Stimulated activated CD4-positive, alpha-beta T cell treated with anti-CD3 and anti-CD28 coated beads, TNF-alpha, amount 100 ng/mL, for 24 hours (primary cell): ENCODE results near the gene SLC17A7.
"Not testable (repeated sequence)": the region's sequence is repeated elsewhere in the genome, so short reads cannot be mapped to it uniquely, and the experiment has no call there.

ENCODE experiments used
- DNase-seq, 3 experiments: peaks; one replicate each; pipeline ENCODE4 v3.0.0-alpha.2; 2020; ENCODE audit warnings: low read depth in 3 of 3

SLC17A7 gene

GRCh38 chr19:49441210-49441959 lies at the start of gene SLC17A7:
TSS of gene SLC17A7 (minus strand) at chr19:49441527. CDS start at chr19:49441379, 148 bp downstream.
- DNase-seq: peak in 1 of 3 experiments; percentile 35

DNA sequence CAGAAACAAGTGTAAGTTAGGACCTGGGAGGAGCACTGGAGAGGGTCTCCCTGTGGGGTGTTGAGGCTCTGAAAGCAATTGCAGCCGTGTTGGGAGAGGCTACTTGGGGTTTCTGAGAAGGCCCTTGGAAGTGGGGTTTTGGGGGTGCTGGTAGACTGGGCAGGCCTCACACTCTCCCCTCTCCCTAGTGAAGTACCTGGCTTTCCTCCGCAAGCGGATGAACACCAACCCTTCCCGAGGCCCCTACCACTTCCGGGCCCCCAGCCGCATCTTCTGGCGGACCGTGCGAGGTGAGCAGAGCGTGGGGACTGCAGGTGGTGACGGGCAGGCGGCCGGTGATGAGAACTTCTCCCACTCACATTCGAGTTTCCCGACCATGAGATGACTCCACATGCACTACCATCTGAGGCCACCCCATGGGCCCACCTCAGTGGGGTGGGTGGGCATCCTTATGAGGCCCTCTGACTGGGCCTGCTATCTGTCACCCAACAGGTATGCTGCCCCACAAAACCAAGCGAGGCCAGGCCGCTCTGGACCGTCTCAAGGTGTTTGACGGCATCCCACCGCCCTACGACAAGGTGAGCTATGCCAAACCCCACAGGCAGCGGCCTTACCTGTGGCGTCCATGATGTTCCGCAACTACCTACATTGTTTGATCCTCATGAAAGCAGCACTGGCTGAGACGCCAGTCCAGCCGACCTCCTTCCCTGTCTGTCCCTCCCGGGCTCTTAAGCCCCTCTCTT lies 49.1 kb upstream of the SLC17A7 start:
- no peak for DNase-seq

DNA sequence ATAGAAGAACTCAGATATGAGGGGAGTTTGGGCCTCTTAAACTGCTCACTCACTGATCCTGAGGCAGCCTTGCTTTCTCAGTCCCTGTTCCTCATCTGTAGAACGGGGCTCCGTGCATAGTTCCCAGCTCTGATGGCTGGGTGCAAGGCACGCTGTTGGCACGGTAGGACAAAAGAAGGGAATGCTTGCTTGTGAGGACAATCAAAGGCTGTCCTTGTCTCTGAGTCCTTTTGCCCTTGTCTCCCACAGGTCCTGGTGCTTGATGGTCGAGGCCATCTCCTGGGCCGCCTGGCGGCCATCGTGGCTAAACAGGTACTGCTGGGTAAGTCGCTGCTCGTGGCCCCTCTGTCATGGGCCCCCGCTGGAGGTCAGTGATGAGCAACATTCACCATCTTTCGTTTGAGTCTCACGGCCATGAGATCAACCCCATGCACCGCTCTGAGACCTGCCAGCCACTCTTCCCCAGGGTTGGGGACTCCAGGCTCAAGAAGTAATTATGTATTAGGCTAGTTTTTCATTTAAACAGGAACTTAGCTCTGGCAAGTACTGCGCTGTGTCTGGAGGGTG lies 48.4 kb upstream of the SLC17A7 start:
- peak in 1 of 3 experiments; percentile 39 for DNase-seq

DNA sequence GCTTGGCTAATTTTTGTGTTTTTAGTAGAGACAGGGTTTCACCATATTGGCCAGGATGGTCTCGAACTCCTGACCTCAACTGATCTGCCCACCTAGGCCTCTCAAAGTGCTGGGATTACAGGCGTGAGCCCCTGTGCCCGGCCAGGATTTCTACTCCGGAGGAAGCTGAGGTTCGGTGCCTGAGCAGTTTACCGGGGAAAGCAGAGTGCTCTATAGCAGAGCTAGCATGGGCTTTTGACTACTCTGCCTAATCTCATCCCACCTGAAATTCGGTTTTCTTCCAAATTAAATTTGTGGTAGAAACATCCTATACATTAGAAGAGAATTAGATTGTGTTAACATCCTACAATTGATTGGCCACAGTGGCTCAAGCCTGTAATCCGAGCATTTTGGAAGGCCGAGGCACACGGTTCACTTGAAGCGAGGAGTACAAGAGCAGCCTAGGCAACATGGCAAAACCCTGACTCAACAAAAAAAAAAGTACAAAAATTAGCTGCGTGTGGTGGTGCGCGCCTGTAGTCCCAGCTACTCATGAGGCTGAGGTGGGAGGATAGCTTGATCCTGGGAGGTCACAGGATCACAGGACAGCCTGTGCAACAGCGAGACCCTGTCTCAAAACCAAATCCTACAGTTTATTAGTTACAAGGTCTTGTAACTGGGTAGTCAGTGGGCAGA lies 47.7 kb upstream of the SLC17A7 start:
- peak in 1 of 3 experiments; percentile 33 for DNase-seq

- peak in 1 of 3 experiments; percentile 27 for DNase-seq
These were observed 46.9 kb upstream of the SLC17A7 start for GRCh38 chr19:49488046-49488862.

DNA sequence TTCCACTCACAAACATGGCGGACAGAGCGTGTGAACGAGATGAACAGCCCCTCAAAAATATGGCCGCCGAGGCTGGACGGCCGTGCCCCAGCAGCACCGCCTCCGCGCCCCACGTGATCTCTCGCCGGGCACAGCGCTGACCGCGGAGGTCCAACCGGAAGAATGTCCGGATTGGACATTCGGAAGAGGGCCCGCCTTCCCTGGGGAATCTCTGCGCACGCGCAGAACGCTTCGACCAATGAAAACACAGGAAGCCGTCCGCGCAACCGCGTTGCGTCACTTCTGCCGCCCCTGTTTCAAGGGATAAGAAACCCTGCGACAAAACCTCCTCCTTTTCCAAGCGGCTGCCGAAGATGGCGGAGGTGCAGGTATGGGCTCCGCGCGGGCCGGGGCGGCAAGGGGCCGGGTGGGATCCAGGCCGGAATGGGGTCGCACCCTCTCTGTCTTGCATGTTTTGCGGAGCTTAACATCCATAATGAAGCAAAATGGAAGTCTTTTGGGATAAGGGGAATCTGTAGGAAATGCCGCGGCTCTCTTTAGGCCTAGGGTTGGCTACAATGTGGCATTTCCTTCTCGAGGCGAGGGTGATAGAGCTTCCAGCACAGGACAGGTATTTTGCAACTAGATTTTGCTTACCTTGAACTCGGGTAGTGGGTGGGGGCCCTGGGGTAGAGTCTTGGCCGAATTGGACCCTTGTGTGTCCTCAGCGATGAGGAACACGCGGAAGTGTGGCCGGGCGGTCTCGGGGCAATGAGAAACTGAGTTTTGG lies 46.1 kb upstream of the SLC17A7 start, which contains the start of gene RPL13A:
Gene RPL13A, plus strand, starts transcription at position 332 of the 769 bp plus-strand sequence. Its CDS starts 22 bp downstream, at position 354.
- peak; percentile 99 to 100 (median 99) for DNase-seq

- DNase-seq: no peak
These were observed 45.5 kb upstream of the SLC17A7 start for GRCh38 chr19:49486710-49487276.

- DNase-seq: no peak
These were observed 44.9 kb upstream of the SLC17A7 start for GRCh38 chr19:49486232-49486631.

DNA sequence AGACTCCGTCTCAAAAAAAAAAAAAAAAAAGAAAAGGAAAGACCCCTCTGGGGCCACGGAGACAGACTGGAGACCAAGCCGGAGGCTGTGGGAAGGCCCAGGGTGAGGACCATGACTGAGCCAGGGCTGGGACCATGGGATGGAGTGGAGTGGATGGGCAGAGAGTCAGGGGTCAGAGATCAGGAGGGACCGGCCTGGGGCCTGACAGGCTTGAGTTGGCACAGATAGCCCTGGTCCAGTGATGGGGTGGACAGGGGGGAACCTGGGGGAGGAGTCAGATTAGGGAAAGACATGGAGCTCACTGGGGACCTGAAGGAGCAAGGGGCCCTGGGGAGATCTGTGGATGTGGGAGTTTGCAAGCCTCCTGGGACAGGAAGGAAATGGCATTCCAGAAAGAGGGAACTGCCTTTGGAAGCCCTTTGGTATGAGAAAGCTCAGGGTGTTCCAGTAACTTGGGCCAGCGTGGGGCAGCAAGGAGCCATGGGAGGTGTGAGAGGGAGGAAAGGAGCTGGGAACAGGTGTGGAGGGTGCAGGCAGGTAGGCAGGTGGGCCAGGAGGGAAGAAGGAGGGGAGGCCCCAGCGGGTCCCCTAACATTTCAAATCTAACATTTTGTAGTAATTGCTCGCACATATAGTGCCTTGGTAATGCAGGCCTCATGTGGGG lies 39.8 kb upstream of the SLC17A7 start:
- no peak for DNase-seq

DNA sequence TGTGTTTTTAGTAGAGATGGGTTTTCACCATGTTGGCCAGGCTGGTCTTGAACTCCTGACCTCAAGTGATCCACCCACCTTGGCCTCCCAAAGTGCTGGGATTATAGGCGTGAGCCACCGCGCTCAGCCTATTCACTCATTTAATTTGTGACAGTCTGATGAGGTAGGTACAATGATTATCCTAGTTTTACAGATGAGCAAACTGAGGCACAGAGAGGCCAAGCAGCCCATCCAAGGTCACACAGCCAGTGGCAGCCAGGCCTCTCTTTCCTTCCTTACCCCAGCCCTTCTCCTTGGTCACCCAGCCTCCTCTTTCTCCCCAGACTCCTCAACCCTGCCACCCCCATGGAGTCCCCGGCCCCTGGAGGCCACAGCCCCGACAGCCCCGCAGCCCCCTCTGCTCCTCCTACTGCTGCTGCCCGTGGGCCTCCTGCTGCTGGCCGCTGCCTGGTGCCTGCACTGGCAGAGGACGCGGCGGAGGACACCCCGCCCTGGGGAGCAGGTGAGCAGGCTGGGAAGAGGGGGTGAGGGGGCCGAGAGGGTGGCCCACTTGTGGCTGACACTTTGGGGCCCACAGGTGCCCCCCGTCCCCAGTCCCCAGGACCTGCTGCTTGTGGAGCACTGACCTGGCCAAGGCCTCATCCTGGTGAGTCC lies 38.8 kb upstream of the SLC17A7 start:
- DNase-seq: no peak

DNA sequence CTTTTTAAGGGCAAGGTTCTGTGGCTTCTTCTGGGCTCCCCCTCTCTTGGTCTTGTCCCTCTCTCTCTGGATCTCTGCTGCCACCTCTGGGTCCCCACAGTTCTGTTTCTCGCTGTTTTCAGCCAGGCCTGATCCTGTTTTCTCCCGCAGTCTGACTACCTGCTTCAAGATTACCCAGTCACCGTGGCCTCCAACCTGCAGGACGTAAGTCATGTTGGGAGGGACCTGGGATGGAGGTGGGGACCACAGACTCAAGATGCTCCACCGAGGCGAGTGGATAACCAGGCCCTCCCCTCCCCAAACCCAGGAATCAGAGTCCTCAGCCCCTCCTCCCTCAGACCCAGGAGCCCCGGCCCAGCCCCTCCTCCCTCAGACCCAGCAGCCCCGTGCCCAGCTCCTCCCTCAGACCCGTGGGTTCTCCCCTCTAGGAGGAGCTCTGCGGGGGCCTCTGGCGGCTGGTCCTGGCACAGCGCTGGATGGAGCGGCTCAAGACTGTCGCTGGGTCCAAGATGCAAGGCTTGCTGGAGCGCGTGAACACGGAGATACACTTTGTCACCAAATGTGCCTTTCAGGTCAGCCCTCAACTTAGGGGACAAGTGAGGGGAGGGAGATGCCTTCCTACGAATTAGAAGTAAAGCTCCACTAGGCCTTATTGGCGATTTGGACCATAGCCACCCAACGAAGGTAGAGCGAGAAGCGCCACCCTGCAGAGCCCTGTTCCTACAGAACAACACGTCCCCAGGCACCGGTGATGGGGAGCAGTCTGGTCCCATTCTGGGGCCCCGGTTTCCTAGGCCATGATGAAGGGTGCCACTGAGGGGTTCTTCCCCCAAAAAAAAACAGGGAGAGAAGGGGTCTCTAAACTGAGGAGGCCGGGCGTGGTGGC lies 34.9 kb upstream of the SLC17A7 start:
- peak in 1 of 3 experiments; percentile 83 for DNase-seq

DNA sequence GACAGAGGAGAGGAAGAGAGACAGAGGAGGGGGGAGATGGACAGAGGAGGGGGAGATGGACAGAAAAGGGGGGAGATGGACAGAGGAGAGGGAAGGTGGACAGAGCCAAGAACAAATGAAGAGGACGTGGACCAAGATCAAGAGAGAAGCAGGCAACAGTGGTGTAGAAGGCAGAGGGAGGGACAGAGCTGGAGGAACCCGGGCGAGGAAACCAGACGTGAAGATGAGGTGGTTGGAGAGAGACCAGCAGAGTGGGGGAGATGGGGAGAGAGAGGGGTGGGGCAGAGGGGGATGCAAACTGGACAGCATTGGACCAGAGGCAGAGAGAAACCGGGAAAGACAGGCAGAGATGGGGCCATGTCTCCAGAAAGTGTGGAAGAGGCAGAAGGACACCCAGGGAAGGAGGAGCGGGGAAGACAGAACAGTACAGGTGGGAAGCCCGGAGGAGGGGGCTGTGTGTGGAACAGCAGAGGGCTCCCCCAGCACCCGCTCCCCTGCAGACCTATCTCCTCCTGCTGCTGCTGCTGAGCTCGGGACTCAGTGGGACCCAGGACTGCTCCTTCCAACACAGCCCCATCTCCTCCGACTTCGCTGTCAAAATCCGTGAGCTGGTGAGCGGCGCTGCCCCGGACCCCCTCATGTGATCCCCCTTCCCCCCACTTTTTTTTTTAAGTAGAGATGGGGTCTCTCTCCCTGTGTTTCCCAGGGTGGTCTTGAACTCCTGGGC lies 34.0 kb upstream of the SLC17A7 start:
- peak in 1 of 3 experiments; percentile 12 for DNase-seq

- DNase-seq: no peak
These were observed 33.2 kb upstream of the SLC17A7 start for GRCh38 chr19:49474542-49474924.

DNA sequence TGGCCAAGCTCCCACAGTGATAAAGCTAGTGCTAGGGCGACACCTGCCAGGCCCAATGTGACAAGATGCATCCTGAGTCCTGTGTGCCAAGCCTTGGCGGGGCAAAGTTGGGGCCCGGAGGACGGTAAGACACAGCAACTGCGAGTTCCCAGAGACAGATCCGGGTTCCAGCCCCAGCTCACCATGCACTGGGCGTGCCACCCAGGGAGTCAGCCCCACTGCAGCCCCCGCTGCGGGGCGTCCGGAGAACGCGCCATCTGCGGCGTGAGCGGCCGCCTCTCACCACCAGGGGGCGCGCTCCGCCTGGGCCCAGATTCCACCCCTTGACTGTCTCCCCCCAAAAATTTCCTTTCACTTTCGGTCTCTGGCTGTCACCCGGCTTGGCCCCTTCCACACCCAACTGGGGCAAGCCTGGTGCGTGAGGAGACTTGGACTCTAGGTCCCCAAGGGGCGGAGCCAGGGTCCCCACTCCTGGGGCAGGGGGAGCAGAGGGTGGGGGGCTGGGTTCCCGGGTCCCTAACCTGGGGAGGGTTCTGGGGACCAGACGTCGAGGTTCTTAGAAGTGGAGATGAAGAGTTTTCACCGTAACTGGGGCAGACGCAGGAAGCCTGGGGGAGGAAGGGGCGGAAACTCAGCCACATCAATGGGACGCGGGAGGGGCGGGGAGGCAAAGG lies 32.7 kb upstream of the SLC17A7 start, which contains the start of gene FLT3LG:
Gene FLT3LG, plus strand, starts transcription at position 348 of the 674 bp plus-strand sequence. CDS start 425 bp downstream, outside the sequence.
- DNase-seq: peak; percentile 79 to 86 (median 82)

DNA sequence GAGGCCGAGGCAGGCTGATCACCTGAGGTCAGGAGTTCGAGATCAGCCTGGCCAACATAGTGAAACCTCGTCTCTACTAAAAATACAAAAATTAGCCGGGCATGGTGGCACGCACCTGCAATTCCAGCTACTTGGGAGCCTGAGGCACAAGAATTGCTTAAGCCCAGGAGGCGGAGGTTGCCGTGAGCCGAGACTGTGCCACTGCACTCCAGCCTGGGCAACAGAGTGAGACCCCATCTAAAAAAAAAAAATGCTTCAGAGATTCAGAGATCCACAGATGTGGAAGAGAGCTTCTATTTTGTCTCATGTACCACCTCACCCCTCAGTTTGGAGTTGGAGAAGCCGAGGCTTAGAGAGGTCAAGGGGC lies 32.2 kb upstream of the SLC17A7 start:
- not testable (repeated sequence) for DNase-seq

- DNase-seq: no peak
These were observed 31.6 kb upstream of the SLC17A7 start for GRCh38 chr19:49472936-49473335.

- no peak for DNase-seq
These were observed 29.3 kb upstream of the SLC17A7 start for GRCh38 chr19:49470615-49470978.
